Breast epithelium (tissue), 3 donors: ENCODE results near the gene FLVCR2.
"Not testable (repeated sequence)": the region's sequence is repeated elsewhere in the genome, so short reads cannot be mapped to it uniquely, and the experiment has no call there.

Experiments
- POLR2A ChIP-seq: fragments of 450-650 bp; IDR thresholded peaks from one replicate; pipeline ENCODE4 v1.6.1; 2016; ENCODE audit warnings: antibody characterized with exemption, mild to moderate bottlenecking, moderate library complexity
- TF ChIP-seq, protein P1 (sequence below), 3 donors: fragments of 450-650 bp; IDR thresholded peaks; one replicate each; pipeline ENCODE4 v1.5.1; 2016 to 2017; ENCODE audit warnings: antibody characterized with exemption in 3 of 3, mild to moderate bottlenecking in 3 of 3, moderate library complexity in 3 of 3

DNA sequence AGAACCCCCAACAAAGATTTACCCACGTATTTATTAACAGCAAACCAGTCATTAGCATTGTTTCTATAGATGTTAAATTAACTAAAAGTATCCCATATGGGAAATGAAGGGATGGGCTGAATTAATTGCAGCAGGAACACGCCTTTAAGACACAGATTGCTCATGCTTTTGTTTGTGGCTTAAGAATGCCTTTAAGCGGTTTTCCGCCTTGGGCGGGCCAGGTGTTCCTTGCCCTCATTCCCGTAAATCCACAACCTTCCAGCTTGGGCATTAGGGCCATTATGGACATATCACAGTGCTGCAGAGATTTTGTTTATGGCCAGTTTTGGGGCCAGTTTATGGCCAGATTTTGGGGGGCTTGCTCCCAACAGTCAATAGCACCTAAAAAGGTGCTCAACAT lies 22.6 kb downstream of the FLVCR2 start:
- TF ChIP-seq, protein P1, sequence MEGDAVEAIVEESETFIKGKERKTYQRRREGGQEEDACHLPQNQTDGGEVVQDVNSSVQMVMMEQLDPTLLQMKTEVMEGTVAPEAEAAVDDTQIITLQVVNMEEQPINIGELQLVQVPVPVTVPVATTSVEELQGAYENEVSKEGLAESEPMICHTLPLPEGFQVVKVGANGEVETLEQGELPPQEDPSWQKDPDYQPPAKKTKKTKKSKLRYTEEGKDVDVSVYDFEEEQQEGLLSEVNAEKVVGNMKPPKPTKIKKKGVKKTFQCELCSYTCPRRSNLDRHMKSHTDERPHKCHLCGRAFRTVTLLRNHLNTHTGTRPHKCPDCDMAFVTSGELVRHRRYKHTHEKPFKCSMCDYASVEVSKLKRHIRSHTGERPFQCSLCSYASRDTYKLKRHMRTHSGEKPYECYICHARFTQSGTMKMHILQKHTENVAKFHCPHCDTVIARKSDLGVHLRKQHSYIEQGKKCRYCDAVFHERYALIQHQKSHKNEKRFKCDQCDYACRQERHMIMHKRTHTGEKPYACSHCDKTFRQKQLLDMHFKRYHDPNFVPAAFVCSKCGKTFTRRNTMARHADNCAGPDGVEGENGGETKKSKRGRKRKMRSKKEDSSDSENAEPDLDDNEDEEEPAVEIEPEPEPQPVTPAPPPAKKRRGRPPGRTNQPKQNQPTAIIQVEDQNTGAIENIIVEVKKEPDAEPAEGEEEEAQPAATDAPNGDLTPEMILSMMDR (IDR thresholded peaks at IDR 0.05): not testable (repeated sequence)
- not testable (repeated sequence) for TF ChIP-seq POLR2A
